WTC11 (cell line): ENCODE results near the gene NBAS. TPM values are rescaled to one million over a fixed set of nuclear protein-coding genes. Genes with fewer than 3 reads are reported as not detected.
A peak's percentile ranks its signal among the peaks of the same experiment; 100 is the strongest.

Source experiments
- ATAC-seq: fragments of 200-7000 bp; cut with Tn5 transposase; 2 replicates; pipeline ENCODE4 v1.10.0; 2021; ENCODE audit warnings: mild to moderate bottlenecking, moderate library complexity
- CTCF ChIA-PET: fragments of 300-600 bp; sonication (Branson Sonifier 250); formaldehyde crosslinking; loops from one replicate; lab custom pipeline; 2021; ENCODE audit warnings: antibody characterized with exemption; lab: Charles Lee
- POLR2A ChIA-PET: fragments of 350-600 bp; sonication (Branson Sonifier 250); formaldehyde crosslinking; loops from one replicate; lab custom pipeline; 2021; ENCODE audit warnings: antibody characterized with exemption; lab: Charles Lee
- DNase-seq: peaks from one replicate; pipeline ENCODE4 v3.0.0; 2021; ENCODE audit warnings: low spot score
- H3K27ac Mint-ChIP-seq: 2 replicates; pipeline ENCODE4 v1.8.0; 2021; ENCODE audit warnings: mixed read lengths
- H3K27me3 Mint-ChIP-seq: 2 replicates; pipeline ENCODE4 v1.8.0; 2021; ENCODE audit warnings: low read depth, mild to moderate bottlenecking, moderate library complexity, mixed read lengths
- H3K36me3 Mint-ChIP-seq: 2 replicates; pipeline ENCODE4 v1.8.0; 2021; ENCODE audit warnings: mixed read lengths
- H3K4me1 Mint-ChIP-seq: 2 replicates; pipeline ENCODE4 v1.8.0; 2022; ENCODE audit warnings: mixed read lengths
- H3K4me3 Mint-ChIP-seq: 2 replicates; pipeline ENCODE4 v1.8.0; 2021; ENCODE audit warnings: mild to moderate bottlenecking, moderate library complexity, mixed read lengths
- H3K9me3 Mint-ChIP-seq: 2 replicates; pipeline ENCODE4 v1.8.0; 2021; ENCODE audit warnings: mixed read lengths
- ATF1 ChIP-seq: sonication (generic); formaldehyde crosslinking; IDR thresholded peaks from 2 replicates; pipeline ENCODE4 v1.8.1; 2023; ENCODE audit warnings: mild to moderate bottlenecking, moderate library complexity, missing genetic modification reagents
- ATF2 ChIP-seq: sonication (generic); formaldehyde crosslinking; IDR thresholded peaks from 2 replicates; pipeline ENCODE4 v1.8.1; 2022; ENCODE audit warnings: low read depth, missing genetic modification reagents, borderline replicate concordance
- GABPB1 ChIP-seq: sonication (generic); formaldehyde crosslinking; IDR thresholded peaks from 2 replicates; pipeline ENCODE4 v1.8.1; 2023; ENCODE audit warnings: mild to moderate bottlenecking, missing genetic modification reagents
- GTF2I ChIP-seq: fragments of 250-450 bp; sonication (Bioruptor Pico); conservative IDR thresholded peaks from 2 replicates; pipeline ENCODE4 v1.4.0; 2021; ENCODE audit warnings: mild to moderate bottlenecking
- MYBL2 ChIP-seq: sonication (generic); formaldehyde crosslinking; IDR thresholded peaks from 2 replicates; pipeline ENCODE4 v1.8.1; 2023; ENCODE audit warnings: mild to moderate bottlenecking, moderate library complexity, missing genetic modification reagents
- NFYB ChIP-seq: sonication (generic); formaldehyde crosslinking; conservative IDR thresholded peaks from 2 replicates; pipeline ENCODE4 v1.8.0; 2022; ENCODE audit warnings: low read depth, missing genetic modification reagents
- SMAD4 ChIP-seq: sonication (generic); formaldehyde crosslinking; IDR thresholded peaks from 2 replicates; pipeline ENCODE4 v1.8.0; 2022; ENCODE audit warnings: mild to moderate bottlenecking, missing genetic modification reagents
- TEAD1 ChIP-seq: sonication (generic); formaldehyde crosslinking; IDR thresholded peaks from 2 replicates; pipeline ENCODE4 v1.8.0; 2022; ENCODE audit warnings: mild to moderate bottlenecking, missing genetic modification reagents
- ZNF121 ChIP-seq: sonication (generic); formaldehyde crosslinking; IDR thresholded peaks from 2 replicates; pipeline ENCODE4 v1.8.0; 2023; ENCODE audit warnings: missing genetic modification reagents
- ZNF263 ChIP-seq: sonication (generic); formaldehyde crosslinking; IDR thresholded peaks from 2 replicates; pipeline ENCODE4 v1.8.1; 2022; ENCODE audit warnings: low read depth, mild to moderate bottlenecking, moderate library complexity, missing genetic modification reagents
- ZNF317 ChIP-seq: sonication (generic); formaldehyde crosslinking; IDR thresholded peaks from 2 replicates; pipeline ENCODE4 v1.8.1; 2023; ENCODE audit warnings: low read depth, mild to moderate bottlenecking, moderate library complexity, missing genetic modification reagents, borderline replicate concordance
- ZNF396 ChIP-seq: fragments of 250-450 bp; sonication (Bioruptor Pico); IDR thresholded peaks from 2 replicates; pipeline ENCODE4 v1.8.0; 2021; ENCODE audit warnings: mild to moderate bottlenecking, moderate library complexity, borderline replicate concordance
- ZNF425 ChIP-seq: fragments of 250-450 bp; sonication (Bioruptor Pico); conservative IDR thresholded peaks from 2 replicates; pipeline ENCODE4 v1.9.0; 2021; ENCODE audit warnings: mild to moderate bottlenecking
- total RNA-seq: library from RNA; stranded (reverse); gene quantifications from 3 replicates; pipeline ENCODE4 v1.2.3, GENCODE V29; 2021
- TF ChIP-seq, protein P1 (sequence below): sonication (generic); formaldehyde crosslinking; IDR thresholded peaks from 2 replicates; pipeline ENCODE4 v1.8.1; 2023; ENCODE audit warnings: mild to moderate bottlenecking, moderate library complexity, missing genetic modification reagents
- TF ChIP-seq, protein P2 (sequence below): sonication (generic); formaldehyde crosslinking; IDR thresholded peaks from 2 replicates; pipeline ENCODE4 v1.8.1; 2022; ENCODE audit warnings: low read depth, mild to moderate bottlenecking, moderate library complexity, missing genetic modification reagents, borderline replicate concordance
- TF ChIP-seq, protein P3 (sequence below): sonication (generic); formaldehyde crosslinking; IDR thresholded peaks from 2 replicates; pipeline ENCODE4 v1.8.1; 2022; ENCODE audit warnings: mild to moderate bottlenecking, missing genetic modification reagents, moderate library complexity, borderline replicate concordance
- TF ChIP-seq, protein P4 (sequence below): fragments of 250-450 bp; sonication (Bioruptor Pico); IDR thresholded peaks from 2 replicates; pipeline ENCODE4 v1.9.0; 2021; ENCODE audit warnings: mild to moderate bottlenecking
- TF ChIP-seq, protein P5 (sequence below): sonication (generic); formaldehyde crosslinking; IDR thresholded peaks from 2 replicates; pipeline ENCODE4 v1.8.1; 2023; ENCODE audit warnings: mild to moderate bottlenecking, missing genetic modification reagents
- TF ChIP-seq, protein P6 (sequence below): sonication (generic); formaldehyde crosslinking; IDR thresholded peaks from 2 replicates; pipeline ENCODE4 v1.8.0; 2022; ENCODE audit warnings: mild to moderate bottlenecking, missing genetic modification reagents
- TF ChIP-seq, protein P7 (sequence below): sonication (generic); formaldehyde crosslinking; IDR thresholded peaks from 2 replicates; pipeline ENCODE4 v1.8.1; 2023; ENCODE audit warnings: mild to moderate bottlenecking, missing genetic modification reagents

Gene NBAS
- total RNA-seq, 1 experiment from 2014 or later: 32.3 TPM

GRCh38 chr2:15410884-15411283 is 150.2 kb downstream of the NBAS start:
- no peak for DNase-seq
- TF ChIP-seq, protein P1, sequence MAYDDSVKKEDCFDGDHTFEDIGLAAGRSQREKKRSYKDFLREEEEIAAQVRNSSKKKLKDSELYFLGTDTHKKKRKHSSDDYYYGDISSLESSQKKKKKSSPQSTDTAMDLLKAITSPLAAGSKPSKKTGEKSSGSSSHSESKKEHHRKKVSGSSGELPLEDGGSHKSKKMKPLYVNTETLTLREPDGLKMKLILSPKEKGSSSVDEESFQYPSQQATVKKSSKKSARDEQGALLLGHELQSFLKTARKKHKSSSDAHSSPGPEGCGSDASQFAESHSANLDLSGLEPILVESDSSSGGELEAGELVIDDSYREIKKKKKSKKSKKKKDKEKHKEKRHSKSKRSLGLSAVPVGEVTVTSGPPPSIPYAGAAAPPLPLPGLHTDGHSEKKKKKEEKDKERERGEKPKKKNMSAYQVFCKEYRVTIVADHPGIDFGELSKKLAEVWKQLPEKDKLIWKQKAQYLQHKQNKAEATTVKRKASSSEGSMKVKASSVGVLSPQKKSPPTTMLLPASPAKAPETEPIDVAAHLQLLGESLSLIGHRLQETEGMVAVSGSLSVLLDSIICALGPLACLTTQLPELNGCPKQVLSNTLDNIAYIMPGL: no peak
- no peak for TF ChIP-seq GTF2I (CRISPR knock-in tag)
- TF ChIP-seq SMAD4 (CRISPR knock-in tag): no peak
- no peak for TF ChIP-seq ZNF263 (CRISPR knock-in tag)
- TF ChIP-seq, protein P2, sequence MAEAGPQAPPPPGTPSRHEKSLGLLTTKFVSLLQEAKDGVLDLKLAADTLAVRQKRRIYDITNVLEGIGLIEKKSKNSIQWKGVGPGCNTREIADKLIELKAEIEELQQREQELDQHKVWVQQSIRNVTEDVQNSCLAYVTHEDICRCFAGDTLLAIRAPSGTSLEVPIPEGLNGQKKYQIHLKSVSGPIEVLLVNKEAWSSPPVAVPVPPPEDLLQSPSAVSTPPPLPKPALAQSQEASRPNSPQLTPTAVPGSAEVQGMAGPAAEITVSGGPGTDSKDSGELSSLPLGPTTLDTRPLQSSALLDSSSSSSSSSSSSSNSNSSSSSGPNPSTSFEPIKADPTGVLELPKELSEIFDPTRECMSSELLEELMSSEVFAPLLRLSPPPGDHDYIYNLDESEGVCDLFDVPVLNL (CRISPR knock-in tag): no peak
- no peak for TF ChIP-seq ATF2 (CRISPR knock-in tag)
- TF ChIP-seq, protein P3, sequence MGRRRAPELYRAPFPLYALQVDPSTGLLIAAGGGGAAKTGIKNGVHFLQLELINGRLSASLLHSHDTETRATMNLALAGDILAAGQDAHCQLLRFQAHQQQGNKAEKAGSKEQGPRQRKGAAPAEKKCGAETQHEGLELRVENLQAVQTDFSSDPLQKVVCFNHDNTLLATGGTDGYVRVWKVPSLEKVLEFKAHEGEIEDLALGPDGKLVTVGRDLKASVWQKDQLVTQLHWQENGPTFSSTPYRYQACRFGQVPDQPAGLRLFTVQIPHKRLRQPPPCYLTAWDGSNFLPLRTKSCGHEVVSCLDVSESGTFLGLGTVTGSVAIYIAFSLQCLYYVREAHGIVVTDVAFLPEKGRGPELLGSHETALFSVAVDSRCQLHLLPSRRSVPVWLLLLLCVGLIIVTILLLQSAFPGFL (CRISPR knock-in tag): no peak
- TF ChIP-seq, all 79 proteins: peak for 0
- H3K36me3 Mint-ChIP-seq: 0 out of 2 replicates have a peak, but pooled peaks cover 4% of the 10 kb centered on the region
- no peaks in the 10 kb centered on the region for H3K27me3 Mint-ChIP-seq
- ATAC-seq: no peak
- ChIA-PET POLR2A (no interaction called here), CTCF (no interaction called here)
- H3K4me1 Mint-ChIP-seq: peaks cover 3% of the 10 kb centered on the region
- no peak overlapping the region for H3K4me3 Mint-ChIP-seq
- no peak overlapping the region for H3K27ac Mint-ChIP-seq
- H3K9me3 Mint-ChIP-seq: no peaks in the 10 kb centered on the region

- DNase-seq (no peak), ATAC-seq (no peak)
- Mint-ChIP-seq H3K9me3 (no peaks in the 10 kb centered on the region), H3K4me1 (peaks cover 3% of the 10 kb centered on the region), H3K36me3 (0 out of 2 replicates have a peak, but pooled peaks cover 4% of the 10 kb centered on the region), H3K27me3 (no peaks in the 10 kb centered on the region), H3K27ac (no peak overlapping the region), H3K4me3 (no peak overlapping the region)
- ChIA-PET CTCF (no interaction called here), POLR2A (no interaction called here)
- TF ChIP-seq GABPB1 (CRISPR knock-in tag): no peak
- TF ChIP-seq ZNF121 (CRISPR knock-in tag): peak; percentile 58
Measured at GRCh38 chr2:15408759-15409158, 152.4 kb downstream of the NBAS start.

DNA sequence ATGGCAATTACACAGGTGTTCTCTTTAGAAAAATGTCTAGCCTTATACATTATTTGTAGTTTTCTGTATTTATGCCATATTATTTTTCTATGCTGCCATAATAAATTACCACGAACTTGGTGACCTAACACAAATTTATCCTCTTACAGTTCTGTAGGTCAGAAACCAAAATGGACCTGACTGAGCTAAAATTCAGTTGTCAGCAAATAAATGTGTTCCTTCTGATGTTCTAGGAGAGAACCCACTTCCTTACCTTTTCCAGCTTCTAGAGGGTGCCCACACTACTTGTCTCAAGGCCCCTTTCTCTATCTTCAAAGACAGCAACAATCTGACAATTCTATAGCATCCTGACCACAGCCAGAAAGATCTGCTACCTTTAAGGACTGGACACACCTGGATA is 153.5 kb downstream of the NBAS start:
- Mint-ChIP-seq H3K27me3 (no peaks in the 10 kb centered on the region), H3K4me1 (peaks cover 3% of the 10 kb centered on the region), H3K36me3 (0 out of 2 replicates have a peak, but pooled peaks cover 4% of the 10 kb centered on the region)
- TF ChIP-seq, protein P4, sequence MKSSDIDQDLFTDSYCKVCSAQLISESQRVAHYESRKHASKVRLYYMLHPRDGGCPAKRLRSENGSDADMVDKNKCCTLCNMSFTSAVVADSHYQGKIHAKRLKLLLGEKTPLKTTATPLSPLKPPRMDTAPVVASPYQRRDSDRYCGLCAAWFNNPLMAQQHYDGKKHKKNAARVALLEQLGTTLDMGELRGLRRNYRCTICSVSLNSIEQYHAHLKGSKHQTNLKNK: no peak
- no peak for TF ChIP-seq ZNF396 (CRISPR knock-in tag)
- TF ChIP-seq MYBL2 (CRISPR knock-in tag): no peak
- TF ChIP-seq, protein P5, sequence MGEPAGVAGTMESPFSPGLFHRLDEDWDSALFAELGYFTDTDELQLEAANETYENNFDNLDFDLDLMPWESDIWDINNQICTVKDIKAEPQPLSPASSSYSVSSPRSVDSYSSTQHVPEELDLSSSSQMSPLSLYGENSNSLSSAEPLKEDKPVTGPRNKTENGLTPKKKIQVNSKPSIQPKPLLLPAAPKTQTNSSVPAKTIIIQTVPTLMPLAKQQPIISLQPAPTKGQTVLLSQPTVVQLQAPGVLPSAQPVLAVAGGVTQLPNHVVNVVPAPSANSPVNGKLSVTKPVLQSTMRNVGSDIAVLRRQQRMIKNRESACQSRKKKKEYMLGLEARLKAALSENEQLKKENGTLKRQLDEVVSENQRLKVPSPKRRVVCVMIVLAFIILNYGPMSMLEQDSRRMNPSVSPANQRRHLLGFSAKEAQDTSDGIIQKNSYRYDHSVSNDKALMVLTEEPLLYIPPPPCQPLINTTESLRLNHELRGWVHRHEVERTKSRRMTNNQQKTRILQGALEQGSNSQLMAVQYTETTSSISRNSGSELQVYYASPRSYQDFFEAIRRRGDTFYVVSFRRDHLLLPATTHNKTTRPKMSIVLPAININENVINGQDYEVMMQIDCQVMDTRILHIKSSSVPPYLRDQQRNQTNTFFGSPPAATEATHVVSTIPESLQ (CRISPR knock-in tag): no peak
- no peak for TF ChIP-seq ATF1 (CRISPR knock-in tag)
- TF ChIP-seq ZNF317 (CRISPR knock-in tag): no peak
- TF ChIP-seq ZNF425 (CRISPR knock-in tag): no peak
- TF ChIP-seq TEAD1 (CRISPR knock-in tag): no peak
- TF ChIP-seq, protein P6, sequence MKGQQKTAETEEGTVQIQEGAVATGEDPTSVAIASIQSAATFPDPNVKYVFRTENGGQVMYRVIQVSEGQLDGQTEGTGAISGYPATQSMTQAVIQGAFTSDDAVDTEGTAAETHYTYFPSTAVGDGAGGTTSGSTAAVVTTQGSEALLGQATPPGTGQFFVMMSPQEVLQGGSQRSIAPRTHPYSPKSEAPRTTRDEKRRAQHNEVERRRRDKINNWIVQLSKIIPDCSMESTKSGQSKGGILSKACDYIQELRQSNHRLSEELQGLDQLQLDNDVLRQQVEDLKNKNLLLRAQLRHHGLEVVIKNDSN (CRISPR knock-in tag): no peak
- TF ChIP-seq, protein P7, sequence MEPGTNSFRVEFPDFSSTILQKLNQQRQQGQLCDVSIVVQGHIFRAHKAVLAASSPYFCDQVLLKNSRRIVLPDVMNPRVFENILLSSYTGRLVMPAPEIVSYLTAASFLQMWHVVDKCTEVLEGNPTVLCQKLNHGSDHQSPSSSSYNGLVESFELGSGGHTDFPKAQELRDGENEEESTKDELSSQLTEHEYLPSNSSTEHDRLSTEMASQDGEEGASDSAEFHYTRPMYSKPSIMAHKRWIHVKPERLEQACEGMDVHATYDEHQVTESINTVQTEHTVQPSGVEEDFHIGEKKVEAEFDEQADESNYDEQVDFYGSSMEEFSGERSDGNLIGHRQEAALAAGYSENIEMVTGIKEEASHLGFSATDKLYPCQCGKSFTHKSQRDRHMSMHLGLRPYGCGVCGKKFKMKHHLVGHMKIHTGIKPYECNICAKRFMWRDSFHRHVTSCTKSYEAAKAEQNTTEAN: no peak
- TF ChIP-seq NFYB: no peak

More for the DNA sequence above, 153.5 kb downstream of the NBAS start:
- POLR2A ChIA-PET: no interaction called here
- DNase-seq (no peak), ATAC-seq (no peak)
- CTCF ChIA-PET: interaction anchor here (1.2 kb wide), 1 partner anchor 80 kb away, joined by 3 read pairs; no protein-coding TSS in a partner anchor
- no peak overlapping the region for H3K27ac Mint-ChIP-seq
- H3K4me3 Mint-ChIP-seq: no peak overlapping the region
- H3K9me3 Mint-ChIP-seq: no peaks in the 10 kb centered on the region
